HepG2 (cell line): ENCODE measurements around the gene ZBTB32. TPM values are rescaled to one million over a fixed set of nuclear protein-coding genes. Genes with fewer than 3 reads are reported as not detected.

ENCODE experiments used
- CBX5 ChIP-seq: sonication (generic); formaldehyde crosslinking; IDR thresholded peaks from 2 replicates; pipeline ENCODE4 v1.4.0; 2020; ENCODE audit warnings: missing genetic modification reagents, borderline replicate concordance
- CEBPZ ChIP-seq: IDR thresholded peaks from 2 replicates; pipeline ENCODE4 v1.6.1; 2012; ENCODE audit warnings: low read length, improper control_type of control experiment
- ESRRA ChIP-seq: sonication (generic); formaldehyde crosslinking; IDR thresholded peaks from 2 replicates; pipeline ENCODE4 v1.5.1; 2020; ENCODE audit warnings: mild to moderate bottlenecking, low read depth, missing genetic modification reagents
- FOSL2 ChIP-seq: sonication (generic); formaldehyde crosslinking; IDR thresholded peaks from 2 replicates; pipeline ENCODE4 v1.4.0; 2020; ENCODE audit warnings: missing genetic modification reagents
- GABPB1 ChIP-seq: IDR thresholded peaks from 2 replicates; pipeline ENCODE4 v1.6.1; 2016; ENCODE audit warnings: mild to moderate bottlenecking, missing genetic modification reagents, moderate library complexity, missing compliant biosample characterization
- HCFC1 ChIP-seq: fragments of 150-350 bp; IDR thresholded peaks from 2 replicates; pipeline ENCODE4 v1.6.1; 2014; ENCODE audit warnings: low read depth, low read length
- IRF1 ChIP-seq: sonication (generic); formaldehyde crosslinking; IDR thresholded peaks from 2 replicates; pipeline ENCODE4 v1.4.0; 2020; ENCODE audit warnings: low read depth, mild to moderate bottlenecking, missing genetic modification reagents
- MED13 ChIP-seq: sonication (generic); formaldehyde crosslinking; IDR thresholded peaks from 2 replicates; pipeline ENCODE4 v1.5.0; 2020; ENCODE audit warnings: missing genetic modification reagents
- NCOR1 ChIP-seq: fragments of 200-600 bp; sonication (generic); IDR thresholded peaks from 2 replicates; pipeline ENCODE4 v1.7.0; 2017; ENCODE audit warnings: antibody characterized with exemption, low read length, borderline replicate concordance
- NFYB ChIP-seq: sonication (generic); formaldehyde crosslinking; IDR thresholded peaks from 2 replicates; pipeline ENCODE4 v1.4.0; 2020; ENCODE audit warnings: missing genetic modification reagents
- PRDM15 ChIP-seq: sonication (generic); formaldehyde crosslinking; IDR thresholded peaks from 2 replicates; pipeline ENCODE4 v1.4.0; 2020; ENCODE audit warnings: missing genetic modification reagents
- PRMT3 ChIP-seq: sonication (generic); formaldehyde crosslinking; IDR thresholded peaks from 2 replicates; pipeline ENCODE4 v1.8.1; 2022; ENCODE audit warnings: low read depth, mild to moderate bottlenecking, moderate library complexity, missing genetic modification reagents, borderline replicate concordance
- REPIN1 ChIP-seq: sonication (generic); formaldehyde crosslinking; IDR thresholded peaks from 2 replicates; pipeline ENCODE4 v1.8.0; 2022; ENCODE audit warnings: missing genetic modification reagents, low read depth, mild to moderate bottlenecking, borderline replicate concordance
- TSC22D2 ChIP-seq: sonication (generic); formaldehyde crosslinking; IDR thresholded peaks from 2 replicates; pipeline ENCODE4 v1.5.1; 2020; ENCODE audit warnings: missing genetic modification reagents, mild to moderate bottlenecking, borderline replicate concordance
- ZFY ChIP-seq: sonication (generic); formaldehyde crosslinking; IDR thresholded peaks from 2 replicates; pipeline ENCODE4 v1.4.0; 2020; ENCODE audit warnings: missing genetic modification reagents
- ZNF224 ChIP-seq: sonication (generic); formaldehyde crosslinking; IDR thresholded peaks from 2 replicates; pipeline ENCODE4 v1.5.0; 2020; ENCODE audit warnings: mild to moderate bottlenecking, missing genetic modification reagents
- ZNF296 ChIP-seq: sonication (generic); formaldehyde crosslinking; conservative IDR thresholded peaks from 2 replicates; pipeline ENCODE4 v1.5.0; 2020; ENCODE audit warnings: mild to moderate bottlenecking, missing genetic modification reagents
- ZNF567 ChIP-seq: sonication (generic); formaldehyde crosslinking; IDR thresholded peaks from 2 replicates; pipeline ENCODE4 v1.8.1; 2023; ENCODE audit warnings: mild to moderate bottlenecking, missing genetic modification reagents, borderline replicate concordance
- ZNF598 ChIP-seq: sonication (generic); formaldehyde crosslinking; IDR thresholded peaks from 2 replicates; pipeline ENCODE4 v1.5.1; 2020; ENCODE audit warnings: mild to moderate bottlenecking, missing genetic modification reagents, borderline replicate concordance
- ZNF772 ChIP-seq: sonication (generic); formaldehyde crosslinking; IDR thresholded peaks from 2 replicates; pipeline ENCODE4 v1.5.0; 2020; ENCODE audit warnings: mild to moderate bottlenecking, missing genetic modification reagents
- polyA plus RNA-seq, 8 experiments: library from polyadenylated mRNA; depleted of rRNA in 3 of 8; stranded (reverse) in 7 of 8; unstranded in 1 of 8; fragments of >200 nt; fragmentation: Illumina TruSeq in 4 of 8; extraction: Trizol in 4 of 8; gene quantifications; 2 replicates each; pipeline versions ENCODE4 v1.2.1 to v1.2.3, GENCODE V29; 2011 to 2016; ENCODE audit warnings: low read depth in 4 of 8, missing spikeins in 1 of 8, mixed read lengths in 1 of 8; ENCODE audit not compliant: insufficient read depth in 1 of 8
- total RNA-seq, 5 experiments: library from RNA; depleted of rRNA; stranded (reverse); fragments of >200 nt; fragmentation: Illumina TruSeq; extraction: Trizol; gene quantifications; 2 replicates each; pipeline ENCODE4 v1.2.3, GENCODE V29; 2016; ENCODE audit warnings: low read depth in 1 of 5

The ZBTB32 gene
- total and polyA plus RNA-seq, 2 of the 13 experiments (the other 11 are each of a cell fraction or from before 2014, with no cell fraction given) = not detected

GRCh38 chr19:35748106-35749020, 44.0 kb downstream of the ZBTB32 start, which contains the start of gene LIN37 (continued):
- TF ChIP-seq PRDM15 (CRISPR knock-in tag) (0 out of 2 replicates have a peak, but pooled peaks have one; percentile 66), ZNF567 (CRISPR knock-in tag) (peak; percentile 61; the same call in 1 of the 2 replicates), ZNF598 (CRISPR knock-in tag) (0 out of 2 replicates have a peak, but pooled peaks have one; percentile 37), FOSL2 (CRISPR knock-in tag) (peak; percentile 33), PRMT3 (CRISPR knock-in tag) (no peak), CBX5 (CRISPR knock-in tag) (no peak), ZNF224 (CRISPR knock-in tag) (0 out of 2 replicates have a peak, but pooled peaks have one; percentile 57), CEBPZ (peak; percentile 48; the same call in 1 of the 2 replicates), ZNF296 (CRISPR knock-in tag) (peak; percentile 89), NFYB (CRISPR knock-in tag) (peak; percentile 97), ZNF772 (CRISPR knock-in tag) (peak; percentile 45; the same call in 1 of the 2 replicates), ESRRA (CRISPR knock-in tag) (peak; percentile 70; the same call in 1 of the 2 replicates), HCFC1 (peak; percentile 95), MED13 (CRISPR knock-in tag) (0 out of 2 replicates have a peak, but pooled peaks have one; percentile 42), IRF1 (CRISPR knock-in tag) (no peak), TSC22D2 (CRISPR knock-in tag) (no peak), REPIN1 (CRISPR knock-in tag) (0 out of 2 replicates have a peak, but pooled peaks have one; percentile 51), GABPB1 (peak; percentile 97), NCOR1 (peak; percentile 23; the same call in 1 of the 2 replicates), ZFY (CRISPR knock-in tag) (peak; percentile 84)
